Activated CD4-positive, alpha-beta T cell treated with anti-CD3 and anti-CD28 coated beads, Interleukin-2, amount 50 U/mL, for 24 hours (primary cell): Measurements from ENCODE around the gene BOC.
"Not testable (repeated sequence)": the region's sequence is repeated elsewhere in the genome, so short reads cannot be mapped to it uniquely, and the experiment has no call there.

Experiments used
- DNase-seq, 2 donors: peaks; one replicate each; pipeline ENCODE4 v3.0.0-alpha.2; 2020; ENCODE audit warnings: low read depth in 1 of 2, low spot score in 1 of 2

BOC gene, protein sequence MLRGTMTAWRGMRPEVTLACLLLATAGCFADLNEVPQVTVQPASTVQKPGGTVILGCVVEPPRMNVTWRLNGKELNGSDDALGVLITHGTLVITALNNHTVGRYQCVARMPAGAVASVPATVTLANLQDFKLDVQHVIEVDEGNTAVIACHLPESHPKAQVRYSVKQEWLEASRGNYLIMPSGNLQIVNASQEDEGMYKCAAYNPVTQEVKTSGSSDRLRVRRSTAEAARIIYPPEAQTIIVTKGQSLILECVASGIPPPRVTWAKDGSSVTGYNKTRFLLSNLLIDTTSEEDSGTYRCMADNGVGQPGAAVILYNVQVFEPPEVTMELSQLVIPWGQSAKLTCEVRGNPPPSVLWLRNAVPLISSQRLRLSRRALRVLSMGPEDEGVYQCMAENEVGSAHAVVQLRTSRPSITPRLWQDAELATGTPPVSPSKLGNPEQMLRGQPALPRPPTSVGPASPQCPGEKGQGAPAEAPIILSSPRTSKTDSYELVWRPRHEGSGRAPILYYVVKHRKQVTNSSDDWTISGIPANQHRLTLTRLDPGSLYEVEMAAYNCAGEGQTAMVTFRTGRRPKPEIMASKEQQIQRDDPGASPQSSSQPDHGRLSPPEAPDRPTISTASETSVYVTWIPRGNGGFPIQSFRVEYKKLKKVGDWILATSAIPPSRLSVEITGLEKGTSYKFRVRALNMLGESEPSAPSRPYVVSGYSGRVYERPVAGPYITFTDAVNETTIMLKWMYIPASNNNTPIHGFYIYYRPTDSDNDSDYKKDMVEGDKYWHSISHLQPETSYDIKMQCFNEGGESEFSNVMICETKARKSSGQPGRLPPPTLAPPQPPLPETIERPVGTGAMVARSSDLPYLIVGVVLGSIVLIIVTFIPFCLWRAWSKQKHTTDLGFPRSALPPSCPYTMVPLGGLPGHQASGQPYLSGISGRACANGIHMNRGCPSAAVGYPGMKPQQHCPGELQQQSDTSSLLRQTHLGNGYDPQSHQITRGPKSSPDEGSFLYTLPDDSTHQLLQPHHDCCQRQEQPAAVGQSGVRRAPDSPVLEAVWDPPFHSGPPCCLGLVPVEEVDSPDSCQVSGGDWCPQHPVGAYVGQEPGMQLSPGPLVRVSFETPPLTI

DNA sequence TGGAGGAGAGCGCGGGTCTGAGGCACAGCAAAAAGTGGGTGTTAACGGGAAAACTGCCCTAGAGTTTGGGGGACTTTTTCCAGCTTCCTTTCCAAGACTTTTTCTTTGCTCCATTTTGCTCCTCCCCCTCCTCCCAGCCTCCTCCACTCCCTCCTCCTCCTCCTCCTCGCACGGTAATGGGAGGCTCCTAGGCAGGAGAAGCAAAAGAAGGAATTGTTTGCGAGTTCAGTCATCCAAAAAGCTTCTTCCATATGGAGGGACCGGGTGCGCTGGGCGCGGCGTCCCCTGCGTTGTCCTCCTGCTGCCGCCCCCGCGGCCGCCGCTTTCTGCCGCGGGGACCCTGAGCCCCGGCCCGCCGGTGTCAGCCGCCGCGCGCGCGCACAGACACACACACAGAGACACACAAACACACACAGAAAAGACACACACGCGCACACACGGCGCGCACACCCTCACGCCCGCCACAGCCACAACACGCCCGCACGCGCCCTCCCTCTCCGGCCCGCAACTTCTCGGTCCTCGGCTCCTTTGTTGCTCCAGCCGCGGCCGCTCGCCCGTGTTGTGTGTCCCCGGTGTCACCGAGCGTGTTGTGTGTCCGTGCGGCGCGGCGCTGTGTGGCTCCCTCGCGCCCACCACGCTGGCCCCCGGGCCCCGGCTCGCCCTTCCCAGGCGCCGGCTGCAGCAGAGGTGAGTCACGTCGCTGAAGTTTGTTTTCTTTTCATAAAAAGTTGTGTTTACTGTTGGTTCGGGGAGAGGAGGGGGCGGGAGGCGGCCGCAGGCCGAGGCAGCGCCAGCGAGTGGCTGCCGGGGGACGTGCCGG lies at the start of gene BOC:
Gene BOC, plus strand, starts transcription at position 228 of the 820 bp plus-strand sequence. CDS start 38,246 bp downstream, outside the sequence.
- DNase-seq: no peak

DNA sequence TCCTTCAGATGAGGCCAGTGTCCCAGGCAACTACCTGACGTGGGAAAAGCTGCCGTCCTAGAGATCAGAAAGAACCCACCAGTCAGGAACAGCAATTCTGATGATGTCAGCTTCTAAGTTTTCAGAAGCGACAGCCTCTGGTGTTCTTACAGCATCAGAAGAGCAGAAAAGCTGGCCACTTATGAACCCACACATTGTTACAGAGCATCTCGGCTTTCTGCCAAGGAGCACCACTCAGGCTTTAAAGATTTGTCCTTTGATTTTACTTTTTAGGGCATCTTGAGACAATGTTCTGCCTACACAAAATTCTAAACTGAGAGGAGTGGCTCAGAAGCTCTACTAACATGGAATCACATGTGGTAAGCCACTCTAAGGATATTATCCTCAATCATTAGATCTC lies 49.7 kb upstream of the BOC start:
- no peak for DNase-seq

DNA sequence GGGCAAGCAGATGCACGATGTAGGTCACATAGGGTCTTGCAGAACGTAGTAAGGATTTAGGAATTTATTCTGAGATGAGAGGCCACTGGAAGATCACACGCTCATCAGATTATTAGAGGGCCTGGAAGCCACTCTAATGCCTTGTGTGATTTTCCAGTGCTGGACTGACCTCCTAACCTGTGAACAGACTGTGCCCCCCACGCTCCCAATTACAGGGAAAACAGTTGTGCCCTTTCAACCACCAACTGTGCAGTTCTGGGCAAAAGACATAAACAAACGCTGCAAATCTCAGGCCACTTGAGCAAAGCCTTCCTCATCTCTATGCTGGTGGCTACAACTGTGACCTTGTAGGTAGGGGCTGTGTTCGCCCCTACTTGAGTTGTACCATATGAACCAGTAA lies 48.2 kb upstream of the BOC start:
- DNase-seq: no peak

DNA sequence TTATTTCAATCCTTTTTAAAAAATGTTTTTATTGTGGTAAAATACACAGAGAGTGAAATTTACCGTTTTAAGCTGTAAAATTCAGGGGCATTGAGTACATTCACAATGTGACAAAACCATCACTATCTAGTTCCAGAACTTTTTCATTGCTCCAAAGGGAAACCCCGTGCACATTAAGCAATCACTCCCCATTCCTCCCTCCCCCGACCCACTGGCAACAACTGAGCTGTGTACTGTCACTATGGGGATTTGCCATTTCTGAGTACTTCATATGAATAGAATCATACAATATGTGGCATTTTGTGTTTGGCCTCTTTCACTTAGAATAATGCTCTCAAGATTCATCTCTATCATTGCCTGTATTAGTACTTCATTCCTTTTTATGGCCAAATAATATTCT lies 45.5 kb upstream of the BOC start:
- DNase-seq: no peak

DNA sequence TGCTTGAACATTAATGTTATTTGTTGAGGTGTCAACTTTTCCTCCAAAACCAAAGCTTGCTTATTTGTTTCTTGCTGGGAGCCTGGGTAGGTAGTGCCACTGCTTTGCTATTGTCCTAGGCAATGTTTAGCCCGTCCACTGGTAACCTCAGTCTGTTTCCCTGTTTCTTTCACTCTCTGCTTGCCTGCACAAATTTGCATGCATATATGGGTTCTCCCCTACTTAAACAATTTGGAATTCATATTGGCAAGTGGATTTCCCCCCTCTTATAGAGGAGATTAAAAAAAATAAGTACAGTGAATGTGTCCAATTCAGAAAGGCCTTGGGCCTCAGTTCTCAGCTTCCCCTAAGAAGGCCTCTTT lies 45.0 kb upstream of the BOC start:
- DNase-seq: no peak

DNA sequence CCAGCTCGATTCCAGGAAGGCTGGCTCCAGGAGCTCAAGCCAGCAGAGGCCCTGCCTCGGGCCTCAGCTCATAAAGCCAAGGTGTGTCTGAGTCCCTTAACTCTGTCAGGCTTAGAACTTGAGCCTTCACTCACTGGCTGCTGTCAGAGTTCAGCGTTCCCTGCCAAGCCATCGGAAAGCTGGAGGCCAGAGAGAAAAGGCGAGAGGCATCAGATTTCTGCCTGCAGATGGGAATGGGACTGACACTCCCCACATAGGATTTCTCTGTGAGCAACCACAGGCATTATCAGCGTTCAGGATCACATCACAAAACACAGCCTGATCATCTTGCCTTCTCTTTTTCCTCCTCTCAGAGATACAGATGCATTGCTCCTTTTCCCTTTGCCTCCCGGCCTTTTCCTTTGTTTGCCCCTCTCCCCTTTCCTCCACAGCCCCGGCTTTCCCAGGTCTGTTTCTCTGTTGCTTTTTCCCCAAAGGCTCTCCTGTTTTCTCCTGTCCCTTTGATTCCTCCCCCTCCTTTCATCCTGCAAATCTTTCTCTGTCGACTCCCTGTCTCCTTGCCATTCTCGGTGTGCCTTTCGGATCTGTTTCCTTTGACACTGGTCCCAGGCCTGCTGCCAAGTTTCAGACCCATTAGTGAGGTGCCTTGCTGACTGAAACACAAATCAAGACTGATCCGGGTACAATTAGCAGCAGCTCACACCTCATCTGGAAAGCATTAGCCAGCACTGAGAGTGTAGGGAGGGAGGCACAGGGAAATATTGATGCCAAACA lies 44.5 kb upstream of the BOC start:
- DNase-seq: no peak

DNA sequence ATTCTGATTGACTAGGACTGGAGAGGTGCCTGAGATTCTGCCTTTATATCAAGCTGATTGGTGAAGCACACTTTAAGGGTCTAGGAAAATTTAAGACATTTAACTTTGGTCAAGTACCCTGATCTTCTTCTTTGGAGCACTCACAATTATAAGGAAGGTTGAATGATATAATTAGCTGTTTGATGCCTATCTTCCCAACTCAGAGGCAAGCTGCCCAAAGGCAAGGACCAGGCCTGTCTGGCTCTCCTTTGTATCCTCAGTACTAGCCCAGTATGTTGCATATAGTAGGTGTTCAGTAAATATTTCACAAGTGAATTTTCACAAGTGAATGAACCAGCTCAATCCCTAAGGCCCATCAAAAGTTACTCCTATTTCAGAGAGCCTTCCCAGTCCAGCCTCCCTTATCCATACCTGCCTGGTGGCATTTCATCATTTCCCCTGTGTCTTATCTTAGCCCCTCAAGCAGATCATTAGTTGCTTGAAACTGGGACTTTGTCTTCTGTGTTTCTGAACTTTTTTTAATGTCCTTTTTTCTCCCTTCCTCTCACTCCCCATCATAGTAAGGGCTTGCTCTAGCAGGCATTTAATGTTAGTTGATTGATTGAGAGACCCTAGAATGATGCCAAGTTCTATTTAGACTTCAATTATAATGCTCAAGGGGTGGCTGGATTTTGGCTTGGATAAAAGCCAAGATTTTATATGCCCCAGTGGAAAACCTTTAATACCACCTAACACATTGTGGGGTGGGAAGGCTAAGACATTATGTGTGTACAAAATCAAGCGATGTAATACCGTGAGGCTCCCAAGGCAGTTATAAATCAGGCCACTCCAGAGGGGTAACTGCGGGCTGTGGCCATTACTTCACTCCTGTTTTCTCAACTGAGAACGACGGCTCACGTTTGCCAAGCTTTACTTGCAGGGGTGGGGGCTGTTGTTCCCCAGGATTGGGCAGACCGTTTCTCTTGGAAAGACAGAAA lies 43.2 kb upstream of the BOC start:
- no peak for DNase-seq

DNA sequence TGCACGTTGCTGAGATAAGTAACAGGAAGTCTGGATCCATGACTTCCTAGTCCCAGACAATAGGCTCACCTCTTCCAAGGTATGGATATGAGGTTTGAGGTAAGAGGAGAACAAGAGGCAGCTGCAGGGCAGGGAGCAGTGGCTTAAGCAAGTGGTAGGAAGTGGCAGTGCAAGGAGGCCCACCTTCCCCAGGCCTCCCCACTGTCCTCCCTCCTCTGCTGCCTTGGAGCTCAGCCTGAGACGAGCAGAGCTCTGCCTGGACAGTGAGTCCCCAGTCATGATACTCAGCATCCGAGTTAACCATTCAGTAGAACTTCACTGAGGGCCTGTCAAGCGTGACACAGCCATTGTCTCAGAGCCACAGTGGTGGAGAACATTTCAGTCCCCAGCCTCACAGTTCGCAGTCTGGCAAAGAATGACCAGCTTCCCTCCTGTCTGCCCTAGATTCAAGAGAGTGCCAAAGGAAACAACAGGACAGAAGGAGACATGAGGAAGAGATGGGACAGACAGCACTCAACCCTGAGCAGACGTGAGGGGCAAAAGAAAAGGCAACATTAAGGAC lies 41.4 kb upstream of the BOC start:
- DNase-seq: no peak

DNA sequence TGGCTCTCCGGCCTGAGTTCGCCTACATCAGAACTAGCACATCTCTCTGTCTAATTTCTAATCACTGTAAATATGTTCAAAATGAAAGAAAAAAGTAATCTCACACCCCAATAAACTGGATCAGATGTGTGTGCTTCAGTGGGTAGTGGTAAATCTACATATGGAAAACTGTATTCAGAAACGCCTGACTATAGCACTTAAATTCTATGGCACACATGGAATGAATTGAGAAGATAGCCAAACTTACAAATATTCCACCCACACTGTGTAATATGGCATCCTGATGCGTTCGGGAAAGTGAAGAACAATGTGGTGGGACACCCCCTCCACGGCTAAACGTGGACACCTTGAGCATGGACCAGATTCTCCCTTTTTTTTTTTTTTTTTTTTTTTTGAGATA lies 40.6 kb upstream of the BOC start:
- no peak for DNase-seq

DNA sequence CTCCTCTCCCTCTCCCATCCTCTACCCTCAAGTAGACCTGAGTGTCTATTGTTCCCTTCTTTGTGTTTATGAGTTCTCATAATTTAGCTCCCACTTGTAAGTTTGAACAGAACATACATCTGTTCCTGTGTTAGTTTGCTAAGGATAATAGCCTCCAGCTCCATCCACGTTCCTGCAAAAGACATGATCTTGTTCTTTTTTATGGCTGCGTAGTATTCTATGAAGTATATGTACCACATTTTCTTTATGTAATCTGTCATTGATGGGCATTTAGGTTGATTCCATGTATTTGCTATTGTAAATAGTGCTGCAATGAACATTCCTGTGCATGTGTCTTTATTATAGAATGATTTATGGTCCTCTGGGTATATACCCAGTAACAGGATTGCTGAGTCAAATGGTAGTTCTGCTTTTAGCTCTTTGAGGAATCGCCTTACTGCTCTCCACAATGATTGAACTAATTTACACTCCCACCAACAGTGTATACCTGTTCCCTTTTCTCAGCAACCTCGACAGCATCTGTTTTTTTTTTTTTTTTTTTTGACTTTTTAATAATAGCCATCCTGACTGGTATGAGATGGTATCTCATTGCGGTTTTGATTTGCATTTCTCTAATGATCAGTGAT lies 39.6 kb upstream of the BOC start:
- not testable (repeated sequence) for DNase-seq

DNA sequence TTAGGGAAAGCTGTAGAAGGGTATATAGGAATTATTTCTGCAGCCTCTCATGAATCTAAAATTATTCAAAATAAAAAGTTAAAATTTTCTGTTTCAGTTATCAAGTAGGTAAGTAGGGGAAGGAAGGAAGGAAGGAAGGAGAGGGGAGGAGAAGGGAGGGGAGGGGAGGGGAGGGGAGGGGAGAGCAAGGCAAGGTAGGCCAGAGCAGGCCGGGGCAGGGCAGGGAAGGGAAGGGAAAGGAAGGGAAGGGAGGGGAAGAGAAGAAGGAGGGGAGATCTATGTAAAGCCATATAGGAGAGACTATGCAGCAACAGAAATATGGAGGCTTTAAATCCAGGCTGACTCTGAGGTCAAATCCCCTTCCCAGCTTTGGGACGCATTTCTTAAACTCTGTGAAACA lies 38.3 kb upstream of the BOC start:
- DNase-seq: no peak

DNA sequence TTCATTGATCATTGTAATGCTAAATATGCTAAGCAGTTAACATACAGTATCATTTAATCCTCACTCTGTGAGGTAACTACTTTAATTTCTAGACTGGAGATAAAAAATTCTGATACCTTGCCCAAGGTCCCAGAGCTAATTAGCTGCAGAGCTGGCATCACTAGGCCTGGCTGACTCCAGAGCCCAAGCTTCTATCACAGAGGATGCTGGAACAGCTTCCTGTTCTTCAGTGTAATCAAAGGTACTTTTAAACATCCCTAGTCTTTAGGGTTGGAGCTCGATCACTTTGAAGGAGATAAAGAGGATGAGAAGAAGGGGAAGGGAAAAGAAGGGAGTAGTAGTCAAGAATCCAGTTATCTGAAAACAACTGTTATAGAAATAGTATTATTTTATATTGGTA lies 37.1 kb upstream of the BOC start:
- DNase-seq: no peak

DNA sequence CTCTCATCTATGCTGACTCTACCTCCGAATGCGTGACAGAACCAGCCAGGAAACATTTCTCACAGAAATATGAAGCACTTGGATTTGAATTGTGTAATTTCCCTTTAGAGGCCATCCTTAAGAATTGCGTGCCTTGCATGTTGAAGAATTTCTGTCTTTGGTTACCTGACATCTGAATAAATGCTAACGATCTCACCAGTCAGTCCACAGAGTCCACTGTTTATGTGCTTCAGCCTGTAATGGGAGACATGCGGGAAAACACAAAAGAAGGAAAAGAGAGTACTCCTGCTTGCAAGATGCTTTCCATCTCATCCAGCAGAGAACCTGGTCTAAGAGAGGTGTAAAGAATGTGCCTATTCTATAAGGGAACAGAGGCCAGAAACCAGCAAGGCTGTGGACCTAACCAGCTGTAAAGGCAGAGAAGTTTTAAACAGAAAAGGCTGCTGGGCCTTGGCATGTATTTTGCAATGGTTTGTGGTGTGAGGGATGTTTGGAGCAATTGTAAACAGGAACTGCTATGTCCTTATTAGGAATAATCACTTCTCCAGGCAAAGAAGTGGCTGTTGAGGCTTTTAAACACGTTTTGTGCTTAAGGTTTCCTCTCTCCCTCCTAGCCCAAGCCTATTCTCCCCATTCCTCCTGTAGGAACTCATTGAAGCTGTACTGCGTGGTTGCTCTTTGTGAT lies 36.4 kb upstream of the BOC start:
- no peak for DNase-seq

DNA sequence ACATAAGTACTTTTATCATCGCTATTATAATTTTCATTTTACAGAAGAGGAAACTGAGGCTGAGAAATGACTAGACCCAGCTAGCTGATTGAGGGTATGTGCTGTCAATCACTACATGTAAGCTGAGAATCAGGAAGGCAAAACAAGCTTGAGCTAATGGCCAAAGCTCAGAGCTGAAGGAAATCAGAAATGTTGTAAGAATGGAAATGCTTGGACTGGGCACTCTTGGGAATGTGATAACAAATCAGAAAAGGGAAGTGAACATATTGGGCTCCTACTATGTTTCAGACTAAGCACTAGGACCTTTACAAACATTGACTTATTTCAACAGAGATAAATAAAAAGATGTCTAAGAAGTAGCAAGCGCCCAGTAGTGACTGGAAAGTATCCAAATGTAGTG lies 33.8 kb upstream of the BOC start:
- no peak for DNase-seq

DNA sequence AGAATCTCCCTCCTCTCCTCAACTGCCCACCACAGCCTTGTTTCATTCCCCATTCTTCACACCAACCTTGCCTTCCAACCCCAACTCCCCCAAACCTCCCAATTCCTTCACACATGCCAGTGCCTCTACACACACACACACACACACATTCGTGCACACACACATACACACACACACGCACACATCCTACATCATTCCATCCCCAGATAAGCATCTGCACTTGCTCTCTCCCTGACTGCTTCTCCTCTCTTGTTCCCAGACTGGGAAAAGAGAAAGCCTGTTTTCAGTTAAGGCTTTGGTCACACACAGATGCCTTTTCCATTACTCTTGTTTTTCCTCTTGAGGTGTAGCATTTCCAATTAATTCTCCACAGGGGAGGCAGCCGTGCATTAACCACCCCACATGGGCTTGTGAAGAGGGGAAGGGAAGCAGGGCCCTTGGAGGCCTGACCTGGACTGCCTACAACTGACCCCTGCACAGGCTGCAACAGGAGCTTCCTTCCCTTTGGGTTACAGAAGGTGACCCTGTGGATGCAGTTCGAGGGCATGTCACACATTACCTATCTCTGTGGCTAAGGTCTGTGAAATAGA lies 32.0 kb upstream of the BOC start:
- DNase-seq: no peak

DNA sequence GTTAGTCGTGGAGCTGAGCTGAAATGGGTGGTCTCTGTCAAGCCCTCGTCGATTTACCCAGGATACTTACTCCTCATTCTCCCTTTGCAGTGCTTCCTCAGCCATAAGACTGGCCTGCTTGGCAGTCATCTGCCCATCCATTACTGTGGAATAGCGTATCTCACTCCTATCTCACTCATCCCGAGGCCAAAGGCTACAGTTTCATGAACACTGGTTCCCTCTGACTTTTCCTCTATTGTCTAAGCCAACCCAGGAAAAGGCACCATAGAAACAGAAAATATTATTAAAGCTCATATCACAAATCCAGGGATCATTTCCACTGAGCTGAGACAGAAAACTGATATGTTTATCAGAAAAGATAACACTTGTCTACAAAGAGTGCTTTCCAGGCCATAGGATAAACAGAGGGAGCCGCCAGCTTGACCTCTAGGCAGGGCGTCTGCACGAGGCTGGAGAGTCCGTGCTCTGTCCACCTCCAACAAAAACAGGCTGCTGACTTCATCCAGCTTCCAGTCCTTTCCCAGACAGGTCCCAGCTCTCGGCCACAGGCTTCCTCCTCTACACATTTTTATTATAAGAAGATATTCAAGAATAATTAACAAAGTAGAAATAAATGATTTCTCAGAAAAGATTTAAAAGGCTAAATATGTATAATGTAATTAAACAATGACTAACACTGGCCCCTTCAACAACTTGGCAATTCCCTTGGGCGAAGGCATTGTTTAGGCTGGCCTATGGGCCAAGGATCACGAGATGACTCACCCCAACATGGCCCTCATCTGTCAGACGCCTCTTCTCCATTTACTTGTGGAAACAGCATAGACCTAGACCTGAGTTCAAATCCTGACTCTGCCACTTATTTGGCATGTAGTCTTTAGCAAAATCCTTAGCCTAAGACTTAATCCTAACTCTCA lies 27.4 kb upstream of the BOC start:
- no peak for DNase-seq
